Measurements from ENCODE around the gene MAP4K3.

DNA sequence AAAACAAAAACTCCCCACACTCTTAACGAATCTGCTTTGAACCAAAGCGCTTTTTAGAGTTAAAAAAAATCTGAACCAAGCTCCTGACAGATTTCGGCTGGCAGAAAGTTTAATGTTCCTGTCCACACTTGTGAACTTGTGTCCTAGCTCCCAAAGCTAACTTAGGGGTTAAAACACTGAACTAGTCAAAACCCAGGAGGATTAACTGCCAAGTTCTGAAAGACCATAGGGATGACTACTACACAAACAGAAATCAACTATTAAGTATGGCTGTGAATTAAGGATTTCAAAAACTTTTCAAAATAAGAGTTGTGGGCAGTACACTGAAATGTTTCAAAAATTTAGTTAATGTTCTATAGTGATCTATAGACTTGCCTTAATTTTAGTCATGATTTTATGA lies 167.1 kb downstream of the MAP4K3 start:
- TF ChIP-seq, protein P1, sequence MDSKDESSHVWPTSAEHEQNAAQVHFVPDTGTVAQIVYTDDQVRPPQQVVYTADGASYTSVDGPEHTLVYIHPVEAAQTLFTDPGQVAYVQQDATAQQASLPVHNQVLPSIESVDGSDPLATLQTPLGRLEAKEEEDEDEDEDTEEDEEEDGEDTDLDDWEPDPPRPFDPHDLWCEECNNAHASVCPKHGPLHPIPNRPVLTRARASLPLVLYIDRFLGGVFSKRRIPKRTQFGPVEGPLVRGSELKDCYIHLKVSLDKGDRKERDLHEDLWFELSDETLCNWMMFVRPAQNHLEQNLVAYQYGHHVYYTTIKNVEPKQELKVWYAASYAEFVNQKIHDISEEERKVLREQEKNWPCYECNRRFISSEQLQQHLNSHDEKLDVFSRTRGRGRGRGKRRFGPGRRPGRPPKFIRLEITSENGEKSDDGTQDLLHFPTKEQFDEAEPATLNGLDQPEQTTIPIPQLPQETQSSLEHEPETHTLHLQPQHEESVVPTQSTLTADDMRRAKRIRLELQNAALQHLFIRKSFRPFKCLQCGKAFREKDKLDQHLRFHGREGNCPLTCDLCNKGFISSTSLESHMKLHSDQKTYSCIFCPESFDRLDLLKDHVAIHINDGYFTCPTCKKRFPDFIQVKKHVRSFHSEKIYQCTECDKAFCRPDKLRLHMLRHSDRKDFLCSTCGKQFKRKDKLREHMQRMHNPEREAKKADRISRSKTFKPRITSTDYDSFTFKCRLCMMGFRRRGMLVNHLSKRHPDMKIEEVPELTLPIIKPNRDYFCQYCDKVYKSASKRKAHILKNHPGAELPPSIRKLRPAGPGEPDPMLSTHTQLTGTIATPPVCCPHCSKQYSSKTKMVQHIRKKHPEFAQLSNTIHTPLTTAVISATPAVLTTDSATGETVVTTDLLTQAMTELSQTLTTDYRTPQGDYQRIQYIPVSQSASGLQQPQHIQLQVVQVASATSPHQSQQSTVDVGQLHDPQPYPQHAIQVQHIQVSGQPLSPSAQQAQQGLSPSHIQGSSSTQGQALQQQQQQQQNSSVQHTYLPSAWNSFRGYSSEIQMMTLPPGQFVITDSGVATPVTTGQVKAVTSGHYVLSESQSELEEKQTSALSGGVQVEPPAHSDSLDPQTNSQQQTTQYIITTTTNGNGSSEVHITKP (tag by site-specific recombination; IDR thresholded peaks at IDR 0.05) = no peak
- TF ChIP-seq, protein P2, sequence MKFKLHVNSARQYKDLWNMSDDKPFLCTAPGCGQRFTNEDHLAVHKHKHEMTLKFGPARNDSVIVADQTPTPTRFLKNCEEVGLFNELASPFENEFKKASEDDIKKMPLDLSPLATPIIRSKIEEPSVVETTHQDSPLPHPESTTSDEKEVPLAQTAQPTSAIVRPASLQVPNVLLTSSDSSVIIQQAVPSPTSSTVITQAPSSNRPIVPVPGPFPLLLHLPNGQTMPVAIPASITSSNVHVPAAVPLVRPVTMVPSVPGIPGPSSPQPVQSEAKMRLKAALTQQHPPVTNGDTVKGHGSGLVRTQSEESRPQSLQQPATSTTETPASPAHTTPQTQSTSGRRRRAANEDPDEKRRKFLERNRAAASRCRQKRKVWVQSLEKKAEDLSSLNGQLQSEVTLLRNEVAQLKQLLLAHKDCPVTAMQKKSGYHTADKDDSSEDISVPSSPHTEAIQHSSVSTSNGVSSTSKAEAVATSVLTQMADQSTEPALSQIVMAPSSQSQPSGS (tag by site-specific recombination; IDR thresholded peaks at IDR 0.05; ENCODE audit: low read depth) = no peak
- TF ChIP-seq, protein P3, sequence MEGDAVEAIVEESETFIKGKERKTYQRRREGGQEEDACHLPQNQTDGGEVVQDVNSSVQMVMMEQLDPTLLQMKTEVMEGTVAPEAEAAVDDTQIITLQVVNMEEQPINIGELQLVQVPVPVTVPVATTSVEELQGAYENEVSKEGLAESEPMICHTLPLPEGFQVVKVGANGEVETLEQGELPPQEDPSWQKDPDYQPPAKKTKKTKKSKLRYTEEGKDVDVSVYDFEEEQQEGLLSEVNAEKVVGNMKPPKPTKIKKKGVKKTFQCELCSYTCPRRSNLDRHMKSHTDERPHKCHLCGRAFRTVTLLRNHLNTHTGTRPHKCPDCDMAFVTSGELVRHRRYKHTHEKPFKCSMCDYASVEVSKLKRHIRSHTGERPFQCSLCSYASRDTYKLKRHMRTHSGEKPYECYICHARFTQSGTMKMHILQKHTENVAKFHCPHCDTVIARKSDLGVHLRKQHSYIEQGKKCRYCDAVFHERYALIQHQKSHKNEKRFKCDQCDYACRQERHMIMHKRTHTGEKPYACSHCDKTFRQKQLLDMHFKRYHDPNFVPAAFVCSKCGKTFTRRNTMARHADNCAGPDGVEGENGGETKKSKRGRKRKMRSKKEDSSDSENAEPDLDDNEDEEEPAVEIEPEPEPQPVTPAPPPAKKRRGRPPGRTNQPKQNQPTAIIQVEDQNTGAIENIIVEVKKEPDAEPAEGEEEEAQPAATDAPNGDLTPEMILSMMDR (tag by site-specific recombination; IDR thresholded peaks at IDR 0.05) = no peak
- TF ChIP-seq ZNF112 (tag by site-specific recombination; IDR thresholded peaks at IDR 0.05) (no peak), ZNF624 (tag by site-specific recombination; IDR thresholded peaks at IDR 0.05) (no peak)
